NCI-H460 (cell line): ENCODE results near the gene CYBC1. TPM values are rescaled to one million over a fixed set of nuclear protein-coding genes. Genes with fewer than 3 reads are reported as not detected.

Experiments used
- DNase-seq: peaks from one replicate; pipeline ENCODE4 v3.0.0-alpha.2; 2016; ENCODE audit warnings: low read depth; ENCODE audit errors: extremely low read depth
- total RNA-seq: library from RNA; depleted of rRNA; stranded (reverse); fragments of >200 nt; shearing (Covaris generic); gene quantifications from 2 replicates; pipeline ENCODE4 v1.2.3, GENCODE V29; 2014

CYBC1 gene
- total RNA-seq, 1 experiment from 2014 or later = 39.5 TPM

DNA sequence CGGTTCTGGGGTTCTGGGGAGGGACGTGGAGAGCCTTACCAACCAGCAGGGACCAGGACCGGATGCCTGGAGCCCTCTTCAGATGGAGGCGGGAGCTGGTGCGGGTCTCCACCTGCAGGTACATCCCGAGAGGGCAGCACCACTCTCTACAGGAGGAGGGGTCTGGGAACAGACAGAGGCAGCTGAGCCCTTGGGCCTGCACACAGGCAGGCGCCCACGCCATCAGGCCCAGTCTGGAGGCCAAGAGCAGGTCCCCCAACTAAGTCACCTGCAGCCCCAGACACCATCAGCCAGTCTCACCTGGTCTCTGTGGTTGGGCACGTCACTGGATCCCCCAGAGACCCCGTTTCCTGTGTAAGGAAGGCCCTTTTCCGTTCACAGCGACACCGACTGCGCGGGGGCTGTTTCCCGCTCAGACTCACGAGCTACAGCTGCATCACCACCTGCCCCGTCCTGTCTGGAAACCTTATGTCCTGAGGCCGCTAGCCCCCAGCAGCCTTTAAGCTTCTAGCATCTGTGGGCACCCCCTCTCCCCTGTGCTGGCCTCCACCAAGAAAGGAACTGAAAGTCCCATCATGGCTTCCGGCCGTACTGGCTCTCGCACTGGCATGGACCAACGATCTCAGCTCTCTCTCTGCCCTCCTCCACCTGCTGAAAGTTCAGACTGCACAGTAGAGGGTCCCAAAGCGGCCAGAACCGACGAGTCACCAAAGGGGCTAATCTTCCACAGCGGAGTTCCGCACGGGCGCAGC is 1.2 kb downstream of the CYBC1 start:
- DNase-seq = no peak

DNA sequence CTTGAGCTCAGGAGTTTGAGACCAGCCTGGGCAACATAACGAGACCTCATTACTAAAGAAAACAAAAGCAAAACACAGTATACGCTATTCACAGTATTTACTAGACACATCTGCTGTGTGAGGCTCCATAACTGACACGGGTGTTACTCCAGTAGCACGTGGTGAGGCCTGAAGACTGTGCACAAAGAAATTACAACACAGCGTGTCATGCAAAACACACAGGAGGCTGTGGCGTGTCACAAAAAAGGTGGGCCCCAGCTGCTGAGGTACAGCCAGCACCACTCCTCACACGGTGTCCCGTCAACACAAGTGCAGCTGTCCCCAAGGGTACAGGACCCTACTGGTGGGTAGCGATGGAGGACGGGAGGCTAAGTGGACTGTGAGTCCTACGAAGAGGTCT is 2.7 kb downstream of the CYBC1 start:
- no peak for DNase-seq

GRCh38 chr17:82446649-82447048 is 3.9 kb downstream of the CYBC1 start:
- no peak for DNase-seq

- DNase-seq = no peak
These were observed 4.4 kb downstream of the CYBC1 start for GRCh38 chr17:82446124-82446523.

- DNase-seq = no peak
These were observed 5.0 kb downstream of the CYBC1 start for GRCh38 chr17:82445542-82445941.

DNA sequence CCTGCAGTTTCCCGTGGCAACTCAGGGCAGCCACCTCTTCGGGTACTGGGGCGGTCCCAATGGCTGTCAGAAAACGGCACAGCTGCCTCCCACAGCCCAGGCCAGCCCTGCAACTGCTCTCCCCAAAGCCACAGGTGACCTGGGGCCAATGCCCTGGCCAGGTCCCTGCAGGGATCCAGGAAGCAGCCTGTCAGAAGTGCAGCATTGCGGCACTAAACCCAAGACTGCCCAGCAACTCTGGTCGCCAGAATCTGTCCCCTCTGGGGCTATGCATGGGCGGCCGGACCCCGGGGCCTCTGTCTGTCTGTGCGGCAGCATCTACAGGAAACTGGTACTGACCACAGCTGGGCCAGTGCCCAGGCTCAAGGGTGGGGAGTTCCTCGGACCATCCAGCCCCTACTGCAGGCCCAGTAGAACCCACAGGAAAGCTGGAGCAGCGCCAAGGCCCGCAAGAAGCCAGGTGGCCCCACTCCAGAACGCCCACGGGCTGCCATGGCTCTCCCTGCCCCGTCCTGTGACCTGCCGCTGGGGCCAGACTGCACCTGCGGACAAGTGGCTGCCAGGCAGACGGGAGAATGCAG is 5.5 kb downstream of the CYBC1 start:
- DNase-seq = no peak

DNA sequence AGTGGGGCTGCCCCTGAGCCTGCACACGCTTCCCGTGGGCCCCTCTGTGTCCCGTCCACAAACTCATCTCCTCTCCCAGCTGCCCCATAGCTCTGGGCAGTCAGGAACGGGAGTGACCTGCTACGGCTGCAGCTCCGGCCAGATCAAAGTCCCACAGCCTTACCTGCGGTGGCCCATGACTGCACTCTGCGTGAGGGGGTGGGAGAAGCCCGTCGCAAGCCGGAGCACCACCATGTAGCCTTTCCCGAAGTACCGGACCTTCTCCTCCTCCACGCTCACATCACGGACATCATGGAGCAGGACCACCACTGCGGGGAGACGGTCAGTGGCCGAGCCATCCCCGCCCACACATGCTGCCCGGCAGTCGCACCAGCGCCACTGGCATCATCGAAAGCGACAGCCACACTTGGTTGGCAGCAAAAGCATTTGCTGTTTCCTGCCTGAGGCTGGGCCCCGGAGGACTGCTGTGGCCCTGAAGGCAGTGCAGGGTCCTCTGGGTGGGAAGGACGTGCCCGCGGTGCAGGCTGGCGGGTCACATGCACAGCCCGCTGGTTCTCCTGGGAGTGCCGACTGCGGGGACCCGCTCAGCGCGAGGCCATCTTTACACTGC is 6.2 kb downstream of the CYBC1 start:
- DNase-seq = no peak

- no peak for DNase-seq
These were observed 6.9 kb downstream of the CYBC1 start for GRCh38 chr17:82443465-82444283.

- DNase-seq = no peak
These were observed 7.7 kb downstream of the CYBC1 start for GRCh38 chr17:82442643-82443464.

DNA sequence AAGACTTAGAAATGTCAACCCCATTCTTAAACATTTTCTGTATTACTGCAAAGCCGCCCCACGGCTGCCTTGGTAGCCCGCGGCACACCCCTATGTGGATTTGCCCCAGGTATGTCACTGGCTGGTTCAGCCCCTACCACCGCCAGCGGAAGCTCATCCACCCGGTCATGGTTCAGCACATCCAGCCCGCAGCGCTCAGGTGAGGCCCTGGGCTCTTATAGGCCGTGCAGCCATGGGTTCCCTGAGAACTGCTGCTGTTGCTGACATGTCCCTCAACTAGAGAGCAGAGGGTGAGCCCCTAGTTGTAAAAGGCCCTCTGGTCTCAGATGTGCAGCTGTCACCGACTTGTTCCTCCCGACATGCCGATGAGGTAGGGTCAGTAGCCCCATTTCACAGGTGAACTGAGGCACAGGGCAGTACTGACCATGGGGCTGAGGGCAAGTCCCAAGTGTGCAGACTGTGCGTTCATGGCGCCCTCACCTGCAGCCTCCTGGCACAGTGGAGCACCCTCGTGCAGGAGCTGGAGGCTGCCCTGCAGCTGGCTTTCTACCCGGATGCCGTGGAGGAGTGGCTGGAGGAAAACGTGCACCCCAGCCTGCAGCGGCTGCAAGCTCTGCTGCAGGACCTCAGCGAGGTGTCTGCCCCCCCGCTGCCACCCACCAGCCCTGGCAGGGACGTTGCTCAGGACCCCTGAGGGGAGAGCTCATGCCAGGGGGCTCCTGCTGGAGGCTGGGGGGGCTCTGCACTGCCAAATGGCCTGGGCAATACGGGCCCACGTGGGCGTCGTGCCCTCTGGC is 8.7 kb downstream of the CYBC1 start:
- DNase-seq = no peak

- DNase-seq = no peak
These were observed 9.4 kb downstream of the CYBC1 start for GRCh38 chr17:82440991-82441627.

DNA sequence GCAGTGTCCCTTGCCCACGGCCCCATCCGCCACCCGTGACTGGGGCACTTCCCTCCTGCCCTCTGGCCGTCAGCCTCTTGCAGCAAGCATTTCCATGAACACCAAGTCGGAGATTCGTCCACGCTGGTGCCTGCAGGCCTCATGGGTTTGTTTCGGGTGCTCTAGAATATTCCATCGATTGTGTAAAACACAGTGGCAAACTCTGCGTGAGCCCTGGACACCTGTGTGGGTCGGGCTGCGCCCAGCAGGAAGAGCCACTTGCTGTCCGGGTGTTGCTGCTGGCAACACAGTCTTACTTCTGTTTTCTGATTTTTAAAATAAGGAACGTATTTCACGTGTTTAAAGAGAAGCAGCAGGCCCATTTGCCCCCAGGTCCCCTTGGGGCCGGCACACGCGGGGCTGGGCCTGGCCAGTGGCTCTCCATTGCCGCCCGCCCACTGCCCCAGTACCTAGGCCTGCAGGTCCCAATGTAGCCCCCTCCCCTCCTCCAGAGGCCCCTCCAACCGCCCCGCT is 10.0 kb downstream of the CYBC1 start:
- DNase-seq = no peak

- no peak for DNase-seq
These were observed 10.7 kb downstream of the CYBC1 start for GRCh38 chr17:82439829-82440365.

DNA sequence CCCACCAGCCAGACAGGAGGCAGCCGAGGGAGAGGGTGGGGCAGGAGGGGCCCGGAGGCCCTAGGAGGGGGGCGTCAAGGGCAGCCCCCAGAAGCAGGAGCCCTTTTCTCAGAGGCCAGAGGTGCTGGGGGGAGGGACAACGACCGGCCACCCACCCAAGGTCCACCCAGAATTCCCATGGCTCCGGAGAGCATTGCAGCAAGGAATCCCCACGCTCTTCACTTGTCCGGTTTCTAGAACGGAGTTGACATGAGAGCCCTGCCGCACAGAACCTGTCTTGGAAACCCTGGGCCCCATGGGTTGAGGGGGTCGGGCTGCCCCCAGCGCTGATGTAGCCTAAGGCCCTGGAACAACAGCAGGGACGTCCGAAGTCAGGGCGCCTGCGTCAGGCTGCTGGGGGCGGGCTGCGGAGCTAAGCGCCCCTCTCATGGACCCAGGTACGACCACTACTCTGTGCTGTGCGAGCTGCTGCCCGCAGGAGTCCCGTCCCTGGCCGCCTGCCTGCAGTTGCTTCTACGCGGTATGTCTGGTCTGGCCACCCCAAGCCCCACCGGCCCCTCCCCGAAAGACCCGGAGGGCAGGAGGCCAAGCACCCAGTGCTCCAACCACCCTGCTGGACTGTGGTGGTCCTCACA is 11.2 kb downstream of the CYBC1 start:
- no peak for DNase-seq

DNA sequence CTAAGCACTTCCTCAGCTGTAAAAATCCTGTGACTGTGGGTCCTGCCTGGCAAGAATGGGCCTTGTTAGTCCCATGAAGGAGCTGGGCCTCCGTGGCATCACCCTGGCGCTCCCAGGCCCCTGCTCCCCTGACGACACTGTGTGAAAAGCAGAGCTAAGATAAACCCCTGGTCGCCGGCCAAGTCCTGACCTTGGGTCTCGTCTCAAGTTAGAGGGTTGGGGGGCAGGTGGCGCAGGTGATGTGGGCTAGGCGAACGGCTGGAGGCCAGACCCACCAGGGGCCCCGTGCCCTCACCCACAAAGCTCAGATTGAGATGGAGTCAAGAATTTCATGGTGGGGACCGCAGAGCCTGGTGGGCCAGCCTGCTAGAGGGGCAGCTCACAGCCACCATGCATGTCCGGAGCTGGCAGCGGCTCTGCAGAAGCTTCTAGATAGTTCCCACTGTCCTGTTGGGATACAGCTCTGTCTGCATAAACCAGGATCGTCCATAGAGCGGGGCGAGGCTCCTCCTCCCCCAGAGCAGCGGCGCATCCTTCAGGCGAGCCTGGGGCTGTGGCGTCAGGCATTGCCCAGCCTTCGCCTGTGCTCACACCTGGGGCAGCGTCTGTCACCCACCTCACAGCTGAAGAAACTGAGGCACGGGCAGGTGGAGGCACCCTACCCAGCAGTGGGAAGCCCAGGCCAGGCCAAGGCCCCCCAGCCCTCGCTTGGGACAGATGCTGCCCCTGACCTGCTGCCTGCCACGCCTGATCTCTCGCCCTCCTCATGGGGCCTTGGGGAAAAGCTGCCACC is 12.0 kb downstream of the CYBC1 start:
- DNase-seq = no peak

DNA sequence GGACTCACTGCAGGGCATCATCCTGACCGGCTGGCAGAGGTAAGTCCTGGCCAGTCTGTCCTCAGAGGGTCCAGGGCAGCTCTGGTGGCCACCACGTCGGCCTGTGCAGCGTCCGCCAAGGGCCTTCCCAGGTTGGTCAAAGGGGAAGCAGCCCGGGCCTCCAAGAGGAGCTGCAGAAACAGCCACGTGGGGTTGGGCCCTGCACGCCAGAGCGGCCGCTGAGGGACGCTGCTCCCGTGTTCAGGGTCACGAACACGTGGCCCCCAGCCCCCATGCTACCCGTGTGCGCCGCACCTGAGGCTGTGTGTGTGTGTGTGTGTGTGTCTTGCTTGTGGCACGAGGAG is 13.3 kb downstream of the CYBC1 start:
- no peak for DNase-seq

DNA sequence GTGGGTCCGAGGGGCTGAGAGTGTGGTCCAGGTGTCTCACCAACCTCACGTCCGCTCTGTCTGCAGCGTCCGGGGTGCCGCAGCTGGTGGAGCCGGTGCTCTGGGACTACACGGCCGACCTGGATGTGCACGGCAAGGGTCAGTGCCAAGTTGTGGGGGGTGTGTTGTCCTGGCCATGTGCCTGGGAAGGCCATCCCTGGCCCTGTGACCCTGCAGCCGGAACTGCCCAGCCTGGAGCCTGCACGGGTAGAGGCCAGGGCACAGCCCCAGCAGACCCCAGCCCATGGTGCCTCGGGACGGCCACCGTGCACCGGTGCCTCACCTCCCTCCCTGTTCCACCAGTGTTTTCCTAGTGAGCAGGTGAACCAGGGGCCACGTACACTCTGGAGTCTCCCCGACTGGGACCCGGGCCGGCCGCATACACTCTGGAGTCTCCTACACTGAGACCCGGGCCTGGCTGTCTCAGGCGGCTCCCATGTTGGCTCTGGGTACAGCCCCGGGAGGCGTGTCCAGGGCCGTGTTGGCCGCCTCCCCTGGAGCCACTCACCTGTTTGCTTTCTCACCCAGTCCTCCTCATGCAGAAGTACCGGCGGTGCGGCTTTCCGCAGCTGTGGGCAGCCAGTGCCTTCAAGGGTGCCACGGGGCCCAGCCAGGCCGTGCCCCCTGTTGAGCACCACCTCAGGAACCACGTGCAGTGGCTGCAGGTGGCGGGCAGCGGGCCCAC is 13.8 kb downstream of the CYBC1 start:
- no peak for DNase-seq
